DMS153 treated with DMSO at 0.1 percent for 48 hours (cell line): ENCODE measurements around the gene NOS3.

Experiments used
- DNase-seq: peaks from one replicate; lab custom pipeline; 2025; ENCODE audit not compliant: unreplicated experiment; lab: John Stamatoyannopoulos, UW

Gene NOS3

GRCh38 chr7:150990416-150991186 is at the start of gene NOS3:
TSS of gene NOS3 (plus strand) at chr7:150991017. CDS start at chr7:150993804, 2,787 bp downstream.
- no peak for DNase-seq

- DNase-seq = no peak
These were observed 49.3 kb upstream of the NOS3 start for GRCh38 chr7:150941351-150942000.

- peak; percentile 59 for DNase-seq
These were observed 48.7 kb upstream of the NOS3 start for GRCh38 chr7:150942001-150942590.

- no peak for DNase-seq
These were observed 48.0 kb upstream of the NOS3 start for GRCh38 chr7:150942591-150943452.

GRCh38 chr7:150943453-150943814 is 47.4 kb upstream of the NOS3 start:
- no peak for DNase-seq

- no peak for DNase-seq
These were observed 46.5 kb upstream of the NOS3 start for GRCh38 chr7:150944066-150945042.

GRCh38 chr7:150945171-150945852 is 45.5 kb upstream of the NOS3 start:
- no peak for DNase-seq

GRCh38 chr7:150945853-150946420 is 44.9 kb upstream of the NOS3 start:
- DNase-seq = no peak

GRCh38 chr7:150946421-150947240 is 44.2 kb upstream of the NOS3 start:
- no peak for DNase-seq

- DNase-seq = no peak
These were observed 43.5 kb upstream of the NOS3 start for GRCh38 chr7:150947241-150947745.

GRCh38 chr7:150947761-150948651 is 42.8 kb upstream of the NOS3 start:
- DNase-seq = no peak

GRCh38 chr7:150948791-150949251 is 42.0 kb upstream of the NOS3 start:
- no peak for DNase-seq

GRCh38 chr7:150949564-150949963 is 41.3 kb upstream of the NOS3 start:
- no peak for DNase-seq

- no peak for DNase-seq
These were observed 40.8 kb upstream of the NOS3 start for GRCh38 chr7:150949971-150950491.

GRCh38 chr7:150950496-150951180 is 40.2 kb upstream of the NOS3 start:
- DNase-seq = no peak

GRCh38 chr7:150951181-150951520 is 39.7 kb upstream of the NOS3 start:
- no peak for DNase-seq
